Bronchial epithelial cell (primary cell): Measurements from ENCODE around the gene UBXN10. TPM values are rescaled to one million over a fixed set of nuclear protein-coding genes. Genes with fewer than 3 reads are reported as not detected.

Source experiments
- DNase-seq: peaks from one replicate; pipeline ENCODE4 v3.0.0-alpha.2; 2010; ENCODE audit warnings: low read depth
- FAIRE-seq: peaks from 2 replicates; lab custom pipeline; 2011; peaks lifted over from hg19 to GRCh38; lab: Jason Lieb, UNC
- H3K27me3 ChIP-seq: 2 replicates; pipeline ENCODE4 v1.5.1; 2011; ENCODE audit warnings: low read length; ENCODE audit not compliant: control insufficient read depth, insufficient read depth
- H3K36me3 ChIP-seq: 2 replicates; pipeline ENCODE4 v1.5.1; 2011; ENCODE audit warnings: low read length; ENCODE audit not compliant: control insufficient read depth, insufficient read depth
- H3K4me3 ChIP-seq: 2 replicates; pipeline ENCODE4 v1.5.1; 2011; ENCODE audit warnings: mild to moderate bottlenecking, low read depth, low read length, control low read depth
- total RNA-seq: library from RNA; depleted of rRNA; stranded (reverse); fragments of >200 nt; gene quantifications from 2 replicates; pipeline ENCODE4 v1.2.1, GENCODE V29; 2014
- TF ChIP-seq, protein P1 (sequence below): IDR thresholded peaks from 2 replicates; pipeline ENCODE4 v1.5.1; 2011; ENCODE audit warnings: mild to moderate bottlenecking, moderate library complexity, low read length, control low read depth, inconsistent platforms; ENCODE audit not compliant: insufficient read depth, severe bottlenecking

The UBXN10 gene
- total RNA-seq, 1 donor from 2014 or later = under 0.01 TPM

DNA sequence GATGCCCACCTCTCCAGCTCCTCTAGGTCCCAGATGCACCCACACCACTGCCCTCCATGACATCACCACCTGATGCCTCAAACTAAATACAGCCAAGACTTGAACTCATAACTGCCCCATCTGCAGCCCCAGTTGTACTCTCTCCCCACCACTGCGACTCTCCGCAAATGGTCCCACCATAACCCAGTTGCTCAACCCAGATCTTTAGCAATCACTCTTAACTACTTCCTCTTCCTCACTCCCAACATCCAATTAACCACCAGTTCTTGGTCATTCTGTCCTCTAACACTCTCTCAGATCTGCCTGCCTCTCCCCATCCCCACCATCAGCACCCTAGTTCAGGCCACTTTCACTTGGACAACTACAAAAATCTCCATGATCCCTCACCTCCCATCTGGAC, 37.2 kb downstream of the UBXN10 start:
- TF ChIP-seq, protein P1, sequence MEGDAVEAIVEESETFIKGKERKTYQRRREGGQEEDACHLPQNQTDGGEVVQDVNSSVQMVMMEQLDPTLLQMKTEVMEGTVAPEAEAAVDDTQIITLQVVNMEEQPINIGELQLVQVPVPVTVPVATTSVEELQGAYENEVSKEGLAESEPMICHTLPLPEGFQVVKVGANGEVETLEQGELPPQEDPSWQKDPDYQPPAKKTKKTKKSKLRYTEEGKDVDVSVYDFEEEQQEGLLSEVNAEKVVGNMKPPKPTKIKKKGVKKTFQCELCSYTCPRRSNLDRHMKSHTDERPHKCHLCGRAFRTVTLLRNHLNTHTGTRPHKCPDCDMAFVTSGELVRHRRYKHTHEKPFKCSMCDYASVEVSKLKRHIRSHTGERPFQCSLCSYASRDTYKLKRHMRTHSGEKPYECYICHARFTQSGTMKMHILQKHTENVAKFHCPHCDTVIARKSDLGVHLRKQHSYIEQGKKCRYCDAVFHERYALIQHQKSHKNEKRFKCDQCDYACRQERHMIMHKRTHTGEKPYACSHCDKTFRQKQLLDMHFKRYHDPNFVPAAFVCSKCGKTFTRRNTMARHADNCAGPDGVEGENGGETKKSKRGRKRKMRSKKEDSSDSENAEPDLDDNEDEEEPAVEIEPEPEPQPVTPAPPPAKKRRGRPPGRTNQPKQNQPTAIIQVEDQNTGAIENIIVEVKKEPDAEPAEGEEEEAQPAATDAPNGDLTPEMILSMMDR = no peak
- DNase-seq (no peak), FAIRE-seq (peak; percentile 36)
- Histone ChIP-seq H3K27me3 (peaks cover 2% of the 10 kb centered on the region), H3K4me3 (no peak overlapping the region), H3K36me3 (no peaks in the 10 kb centered on the region)

DNA sequence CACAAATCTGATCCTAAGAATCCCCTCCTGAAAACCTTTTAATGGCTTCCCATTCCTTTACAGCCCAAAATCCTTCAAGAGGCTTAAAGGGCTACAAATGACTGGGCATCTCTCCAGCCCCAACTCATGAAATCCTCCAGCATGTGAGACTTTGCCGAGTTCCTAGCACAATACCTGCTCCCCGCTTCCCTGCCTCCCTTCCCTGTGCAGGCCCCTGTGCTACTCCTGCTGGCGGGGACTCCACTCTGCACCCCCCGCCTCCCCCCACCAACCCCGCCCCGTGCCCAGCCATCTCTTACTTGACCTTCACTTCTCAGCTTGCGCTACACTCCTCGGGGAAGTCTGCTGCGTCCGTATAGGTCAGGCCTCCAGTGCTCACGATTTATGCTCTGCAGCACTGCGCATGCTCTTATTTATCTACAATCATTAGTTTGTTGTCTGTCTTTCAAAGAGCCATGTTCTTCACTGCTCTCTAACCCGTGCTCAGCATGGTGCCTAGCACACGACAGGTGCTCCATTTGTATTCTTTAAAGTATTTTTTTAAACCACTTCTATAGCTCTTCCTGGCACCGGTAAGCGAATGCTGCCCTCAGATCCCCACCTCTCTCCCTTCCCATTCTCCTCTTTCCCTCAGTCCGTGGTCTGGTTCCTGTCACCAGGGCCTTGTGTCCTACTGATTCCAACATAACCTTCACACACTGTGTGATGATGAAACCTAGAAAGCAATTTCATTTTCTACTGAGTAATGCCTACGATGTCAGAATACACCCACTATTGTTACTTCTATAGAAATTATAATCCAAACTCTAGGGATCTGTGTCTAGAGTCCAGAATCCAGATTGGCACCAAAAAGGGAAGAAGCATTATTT, 37.9 kb downstream of the UBXN10 start:
- DNase-seq (no peak), FAIRE-seq (no peak)
- TF ChIP-seq, protein P1 = no peak
- H3K27me3 ChIP-seq = peaks cover 2% of the 10 kb centered on the region
- H3K36me3 ChIP-seq = no peaks in the 10 kb centered on the region
- no peak overlapping the region for H3K4me3 ChIP-seq

DNA sequence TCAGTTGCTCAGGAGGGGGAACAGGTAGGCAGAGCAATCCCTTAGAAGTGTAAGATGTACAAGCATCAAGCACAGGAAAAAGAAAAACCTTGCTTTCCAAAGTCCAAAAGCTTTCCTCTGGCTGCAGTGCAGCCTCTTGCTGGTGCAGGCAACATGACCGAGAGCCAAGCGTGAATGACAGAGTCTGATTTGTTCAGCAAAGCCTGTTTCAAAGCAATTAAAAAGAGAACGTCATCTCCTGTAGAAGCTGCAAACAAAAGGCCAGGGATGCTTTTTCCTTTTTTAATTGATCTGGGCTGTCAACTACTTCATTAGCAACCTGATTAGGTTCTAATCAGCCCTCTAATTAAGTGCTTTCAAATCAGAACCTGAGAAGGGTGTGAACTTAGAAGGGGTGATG, 38.6 kb downstream of the UBXN10 start:
- DNase-seq = no peak
- peaks cover 2% of the 10 kb centered on the region for H3K27me3 ChIP-seq
- H3K4me3 ChIP-seq = no peak overlapping the region
- FAIRE-seq = no peak
- no peaks in the 10 kb centered on the region for H3K36me3 ChIP-seq
- TF ChIP-seq, protein P1 = no peak

DNA sequence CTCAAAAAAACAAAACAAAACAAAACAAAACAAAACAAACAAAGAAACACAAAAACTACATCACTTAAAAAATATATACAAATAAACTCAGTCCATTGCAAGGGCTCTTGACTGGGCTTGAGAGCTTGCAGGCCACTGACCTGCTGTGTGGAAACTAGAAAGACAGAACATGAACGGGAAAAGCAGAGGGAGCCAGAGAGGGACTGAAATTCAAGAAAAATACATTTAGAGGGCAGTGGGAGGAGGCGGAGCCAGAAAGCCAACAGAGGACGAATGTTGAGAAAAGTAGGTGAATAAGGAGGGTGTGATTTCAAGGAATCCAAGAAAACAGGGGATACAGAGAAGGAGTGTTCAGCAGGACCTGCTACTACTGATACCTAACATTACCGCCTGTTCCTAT, 41.8 kb downstream of the UBXN10 start:
- FAIRE-seq (no peak), DNase-seq (no peak)
- H3K27me3 ChIP-seq = peaks cover 2% of the 10 kb centered on the region
- no peak overlapping the region for H3K4me3 ChIP-seq
- TF ChIP-seq, protein P1 = no peak
- no peaks in the 10 kb centered on the region for H3K36me3 ChIP-seq

DNA sequence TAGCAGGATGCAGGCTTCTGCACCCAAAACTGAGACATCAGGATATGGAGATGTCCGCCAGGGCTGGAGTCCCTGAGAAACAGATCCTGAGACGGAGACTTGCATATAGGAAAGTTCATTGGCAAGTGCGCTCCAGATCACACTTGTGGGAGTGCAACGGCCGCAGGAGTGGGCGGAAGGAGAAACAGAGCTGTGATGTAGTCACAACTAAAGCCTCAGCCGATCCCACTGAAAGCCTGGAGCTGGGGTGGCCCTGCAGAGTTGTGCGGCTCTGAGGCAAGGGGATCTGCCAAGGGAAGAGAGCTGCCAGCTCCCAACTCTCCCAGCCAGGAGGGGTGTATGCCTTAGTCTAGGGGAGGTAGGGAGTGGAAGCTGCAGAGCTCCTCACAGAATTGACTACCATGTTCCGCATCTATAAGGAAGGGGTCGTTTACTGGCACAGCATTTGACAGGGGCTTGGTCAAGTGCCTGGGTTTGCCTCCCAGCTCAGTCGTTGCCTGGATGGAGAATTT, 42.5 kb downstream of the UBXN10 start:
- TF ChIP-seq, protein P1 = no peak
- H3K36me3 ChIP-seq = no peaks in the 10 kb centered on the region
- H3K27me3 ChIP-seq = peaks cover 2% of the 10 kb centered on the region
- DNase-seq (no peak), FAIRE-seq (no peak)
- H3K4me3 ChIP-seq = no peak overlapping the region
